ENCODE data around the gene ELMO1. TPM values are rescaled to one million over a fixed set of nuclear protein-coding genes. Genes with fewer than 3 reads are reported as not detected.

The ELMO1 gene
- polyA plus RNA-seq, 2 of the 4 experiments (the other 2 are of a cell fraction) = 2.3 to 6.1 TPM

DNA sequence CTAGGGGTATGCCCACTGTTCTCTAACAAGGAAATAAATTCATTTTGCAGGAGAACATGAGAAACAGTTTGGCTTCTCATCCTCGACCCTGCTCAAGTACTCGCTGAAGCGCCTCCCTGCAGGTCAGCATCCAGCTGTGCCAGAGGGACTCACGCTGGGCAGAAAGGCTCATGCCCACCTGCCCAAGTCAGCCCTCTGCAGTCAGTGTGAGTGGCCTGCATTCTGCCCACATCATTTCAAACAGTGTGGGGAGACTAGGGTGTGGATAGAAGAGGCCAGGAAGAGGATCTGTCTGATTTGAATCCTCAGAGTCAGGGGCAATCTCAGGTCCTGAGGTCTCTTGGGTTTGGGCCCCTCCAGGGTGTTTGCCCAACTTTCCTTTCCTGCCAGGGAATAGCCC lies 297.8 kb downstream of the ELMO1 start:
- no peak for TF ChIP-seq EP300 (IDR thresholded peaks at IDR 0.05)
- TF ChIP-seq RCOR1 (IDR thresholded peaks at IDR 0.05; ENCODE audit: low read depth, low read length) = no peak
- no peak for TF ChIP-seq MAFK (IDR thresholded peaks at IDR 0.05; ENCODE audit: partially characterized antibody)
- TF ChIP-seq HOXA7 (CRISPR knock-in tag; IDR thresholded peaks at IDR 0.05) = no peak
- no peak for TF ChIP-seq MAZ (IDR thresholded peaks at IDR 0.05; ENCODE audit: borderline replicate concordance, low read depth, low read length)
- no peak for TF ChIP-seq ESRRA (IDR thresholded peaks at IDR 0.05; ENCODE audit: borderline replicate concordance, low read length)
- TF ChIP-seq TP53 (CRISPR knock-in tag; IDR thresholded peaks at IDR 0.05) = no peak
- TF ChIP-seq PHF8 (IDR thresholded peaks at IDR 0.05; ENCODE audit: borderline replicate concordance, low read depth) = no peak
- no peak for TF ChIP-seq FOSL2 (IDR thresholded peaks at IDR 0.05)
- no peak for TF ChIP-seq FOSL2 (CRISPR knock-in tag; IDR thresholded peaks at IDR 0.05)
- no peak for TF ChIP-seq CBX2 (IDR thresholded peaks at IDR 0.05; ENCODE audit: borderline replicate concordance, low read depth)
- no peak for TF ChIP-seq EHMT2 (IDR thresholded peaks at IDR 0.05; ENCODE audit: low read depth)
- TF ChIP-seq ATOH8 (CRISPR knock-in tag; IDR thresholded peaks at IDR 0.05; ENCODE audit: low read depth) = no peak
- no peak for ATAC-seq
- H3K4me1 ChIP-seq = no peaks in the 10 kb centered on the region
- no peak overlapping the region for H3K4me2 ChIP-seq
- H3K9me3 ChIP-seq = no peaks in the 10 kb centered on the region
- no peak for FAIRE-seq
- no peak overlapping the region for H3K27ac ChIP-seq
- 63% methylated on average over 4 of the region's 4 CpGs for WGBS (ENCODE audit: missing lambda C conversion rate)
- POLR2A ChIA-PET = no interaction called here
- H3K4me3 ChIP-seq = no peak overlapping the region
- CTCF ChIA-PET = no interaction called here
- no peak for DNase-seq (ENCODE audit: low read depth in 1 of 2, low spot score in 1 of 2)

- Histone ChIP-seq H3K9me3 (no peaks in the 10 kb centered on the region), H3K4me3 (no peak overlapping the region), H3K4me2 (no peak overlapping the region), H3K4me1 (no peaks in the 10 kb centered on the region), H3K27ac (no peak overlapping the region)
- POLR2A ChIA-PET = no interaction called here
- no peak for TF ChIP-seq HOXA7 (CRISPR knock-in tag; IDR thresholded peaks at IDR 0.05)
- no peak for TF ChIP-seq CTCF (IDR thresholded peaks at IDR 0.05)
- no peak for TF ChIP-seq RFX5 (IDR thresholded peaks at IDR 0.05)
- TF ChIP-seq KDM5A (IDR thresholded peaks at IDR 0.05) = no peak
- TF ChIP-seq, protein P1, sequence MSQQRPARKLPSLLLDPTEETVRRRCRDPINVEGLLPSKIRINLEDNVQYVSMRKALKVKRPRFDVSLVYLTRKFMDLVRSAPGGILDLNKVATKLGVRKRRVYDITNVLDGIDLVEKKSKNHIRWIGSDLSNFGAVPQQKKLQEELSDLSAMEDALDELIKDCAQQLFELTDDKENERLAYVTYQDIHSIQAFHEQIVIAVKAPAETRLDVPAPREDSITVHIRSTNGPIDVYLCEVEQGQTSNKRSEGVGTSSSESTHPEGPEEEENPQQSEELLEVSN (IDR thresholded peaks at IDR 0.05; ENCODE audit: borderline replicate concordance, low read depth) = no peak
- no peak for TF ChIP-seq CBX8 (IDR thresholded peaks at IDR 0.05)
- no peak for TF ChIP-seq SREBF2 (IDR thresholded peaks at IDR 0.05)
- TF ChIP-seq KDM1A (IDR thresholded peaks at IDR 0.05; ENCODE audit: low read depth) = no peak
- TF ChIP-seq RARB (CRISPR knock-in tag; IDR thresholded peaks at IDR 0.05) = no peak
- no peak for TF ChIP-seq ZSCAN20 (CRISPR knock-in tag; IDR thresholded peaks at IDR 0.05)
- TF ChIP-seq, protein P2, sequence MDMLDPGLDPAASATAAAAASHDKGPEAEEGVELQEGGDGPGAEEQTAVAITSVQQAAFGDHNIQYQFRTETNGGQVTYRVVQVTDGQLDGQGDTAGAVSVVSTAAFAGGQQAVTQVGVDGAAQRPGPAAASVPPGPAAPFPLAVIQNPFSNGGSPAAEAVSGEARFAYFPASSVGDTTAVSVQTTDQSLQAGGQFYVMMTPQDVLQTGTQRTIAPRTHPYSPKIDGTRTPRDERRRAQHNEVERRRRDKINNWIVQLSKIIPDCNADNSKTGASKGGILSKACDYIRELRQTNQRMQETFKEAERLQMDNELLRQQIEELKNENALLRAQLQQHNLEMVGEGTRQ (IDR thresholded peaks at IDR 0.05) = no peak
- DNase-seq (ENCODE audit: low read depth in 1 of 2, low spot score in 1 of 2) (no peak), FAIRE-seq (no peak), ATAC-seq (no peak)
- 31% methylated on average over 4 of the region's 4 CpGs for WGBS (ENCODE audit: missing lambda C conversion rate)
- CTCF ChIA-PET = no interaction called here
Observed at GRCh38 chr7:37150180-37150579, 298.5 kb downstream of the ELMO1 start.

DNA sequence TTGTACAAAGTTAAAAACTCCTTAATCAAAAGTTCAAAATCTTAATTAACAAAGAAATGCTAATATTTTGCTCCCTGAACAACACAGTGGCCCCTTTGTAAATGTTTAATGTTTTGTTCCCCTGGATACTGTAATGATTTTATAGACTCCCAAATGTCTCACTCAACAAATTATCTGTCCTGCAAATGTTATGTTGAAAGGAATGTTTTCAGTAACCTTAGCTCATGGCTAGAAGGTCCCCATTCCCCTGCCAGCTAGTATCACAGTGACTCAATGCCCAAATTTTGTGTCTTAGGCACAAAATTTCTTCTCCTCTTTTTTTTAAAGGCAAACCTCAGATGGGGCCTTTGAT lies 298.9 kb downstream of the ELMO1 start:
- ATAC-seq (no peak), FAIRE-seq (no peak), DNase-seq (ENCODE audit: low read depth in 1 of 2, low spot score in 1 of 2) (no peak)
- no peaks in the 10 kb centered on the region for H3K4me1 ChIP-seq
- no peaks in the 10 kb centered on the region for H3K9me3 ChIP-seq
- H3K4me2 ChIP-seq = no peak overlapping the region
- no peak overlapping the region for H3K4me3 ChIP-seq
- POLR2A ChIA-PET = no interaction called here
- CTCF ChIA-PET = no interaction called here
- no peak overlapping the region for H3K27ac ChIP-seq
- TF ChIP-seq ZNF302 (CRISPR knock-in tag; IDR thresholded peaks at IDR 0.05) (no peak), MAZ (IDR thresholded peaks at IDR 0.05; ENCODE audit: borderline replicate concordance, low read depth, low read length) (no peak), PHF8 (IDR thresholded peaks at IDR 0.05; ENCODE audit: borderline replicate concordance, low read depth) (no peak), EHF (CRISPR knock-in tag; IDR thresholded peaks at IDR 0.05) (no peak), BHLHE40 (IDR thresholded peaks at IDR 0.05; ENCODE audit: low read depth, low read length) (no peak), RFX5 (IDR thresholded peaks at IDR 0.05) (no peak), CHD2 (IDR thresholded peaks at IDR 0.05; ENCODE audit: low read length, partially characterized antibody) (no peak), HOXB13 (CRISPR knock-in tag; IDR thresholded peaks at IDR 0.05; ENCODE audit: low read depth) (no peak), HEYL (CRISPR knock-in tag; IDR thresholded peaks at IDR 0.05) (no peak), RARB (CRISPR knock-in tag; IDR thresholded peaks at IDR 0.05) (no peak), RCOR1 (IDR thresholded peaks at IDR 0.05; ENCODE audit: low read depth, low read length) (no peak), POLR2AphosphoS2 (conservative IDR thresholded peaks at IDR 0.05; ENCODE audit: low read length) (no peak)
- TF ChIP-seq, protein P1 (IDR thresholded peaks at IDR 0.05; ENCODE audit: borderline replicate concordance, low read depth) = no peak
- TF ChIP-seq, protein P3, sequence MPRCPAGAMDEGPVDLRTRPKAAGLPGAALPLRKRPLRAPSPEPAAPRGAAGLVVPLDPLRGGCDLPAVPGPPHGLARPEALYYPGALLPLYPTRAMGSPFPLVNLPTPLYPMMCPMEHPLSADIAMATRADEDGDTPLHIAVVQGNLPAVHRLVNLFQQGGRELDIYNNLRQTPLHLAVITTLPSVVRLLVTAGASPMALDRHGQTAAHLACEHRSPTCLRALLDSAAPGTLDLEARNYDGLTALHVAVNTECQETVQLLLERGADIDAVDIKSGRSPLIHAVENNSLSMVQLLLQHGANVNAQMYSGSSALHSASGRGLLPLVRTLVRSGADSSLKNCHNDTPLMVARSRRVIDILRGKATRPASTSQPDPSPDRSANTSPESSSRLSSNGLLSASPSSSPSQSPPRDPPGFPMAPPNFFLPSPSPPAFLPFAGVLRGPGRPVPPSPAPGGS (IDR thresholded peaks at IDR 0.05) = no peak

Measured in A549 (cell line).